SU-DHL-6 (cell line): ENCODE results near the gene SLC35E4.
A peak's percentile ranks its signal among the peaks of the same experiment; 100 is the strongest.

Experiments used
- H2AFZ ChIP-seq: fragments of 200-600 bp; sonication (generic); 2 replicates; pipeline ENCODE4 v1.6.1; 2014; ENCODE audit warnings: low read depth, mild to moderate bottlenecking, moderate library complexity, mixed read lengths, antibody characterized with exemption, low read length; ENCODE audit not compliant: severe bottlenecking
- H3F3A ChIP-seq: fragments of 200-600 bp; shearing (Covaris generic); 2 replicates; pipeline ENCODE4 v1.6.0; 2016; ENCODE audit warnings: antibody characterized with exemption, mild to moderate bottlenecking; ENCODE audit not compliant: insufficient read depth
- H3K27ac ChIP-seq: fragments of 200-600 bp; sonication (generic); 2 replicates; pipeline ENCODE4 v1.5.1; 2016; ENCODE audit warnings: low read depth, mild to moderate bottlenecking, low read length, moderate library complexity, mixed read lengths
- H3K27me3 ChIP-seq: fragments of 200-600 bp; sonication (generic), shearing (Covaris generic); 2 replicates; pipeline ENCODE4 v1.6.0; 2014; ENCODE audit warnings: mild to moderate bottlenecking, low read length
- H3K36me3 ChIP-seq: fragments of 200-600 bp; sonication (generic); 2 replicates; pipeline ENCODE4 v1.6.1; 2014; ENCODE audit warnings: mild to moderate bottlenecking, low read length, mixed read lengths
- H3K4me2 ChIP-seq: fragments of 300-600, 200-600 bp; shearing (Covaris generic), sonication (generic); 2 replicates; pipeline ENCODE4 v1.6.0; 2014; ENCODE audit warnings: low read length, low read depth, mild to moderate bottlenecking; ENCODE audit not compliant: poor library complexity, severe bottlenecking
- H3K4me3 ChIP-seq: fragments of 200-600 bp; sonication (generic); 2 replicates; pipeline ENCODE4 v1.5.1; 2014; ENCODE audit warnings: antibody characterized with exemption, low read length, mild to moderate bottlenecking, mixed read lengths; ENCODE audit not compliant: insufficient read depth, poor library complexity, severe bottlenecking
- H3K79me2 ChIP-seq: fragments of 200-600 bp; sonication (generic); 2 replicates; pipeline ENCODE4 v1.6.1; 2014; ENCODE audit warnings: mild to moderate bottlenecking, low read length, moderate library complexity; ENCODE audit not compliant: insufficient read depth
- H3K9ac ChIP-seq: fragments of 200-600 bp; sonication (generic); 2 replicates; pipeline ENCODE4 v1.7.0; 2014; ENCODE audit warnings: mild to moderate bottlenecking, low read length
- H3K9me2 ChIP-seq: fragments of 200-600 bp; sonication (generic); replicated peaks from 2 replicates; pipeline ENCODE4 v1.6.1; 2014; ENCODE audit warnings: low read length; ENCODE audit not compliant: insufficient read depth
- H3K9me3 ChIP-seq: fragments of 200-600 bp; sonication (generic); 2 replicates; pipeline ENCODE4 v1.6.1; 2014; ENCODE audit warnings: low read length, mixed read lengths; ENCODE audit not compliant: insufficient read depth
- H4K20me1 ChIP-seq: fragments of 200-600 bp; sonication (generic); 2 replicates; pipeline ENCODE4 v1.6.1; 2014; ENCODE audit warnings: low read depth, mild to moderate bottlenecking, antibody characterized with exemption, low read length, moderate library complexity, mixed read lengths
- EZH2phosphoT487 ChIP-seq: fragments of 200-600 bp; sonication (generic), shearing (Covaris generic); conservative IDR thresholded peaks from 2 replicates; pipeline ENCODE4 v1.6.1; 2018; ENCODE audit warnings: mild to moderate bottlenecking, antibody characterized with exemption, low read length, moderate library complexity, mixed read lengths
- TF ChIP-seq, protein P1 (sequence below): fragments of 200-600 bp; sonication (generic); IDR thresholded peaks from one replicate; pipeline ENCODE4 v1.5.1; 2017; ENCODE audit warnings: antibody characterized with exemption, mild to moderate bottlenecking, low read length, moderate library complexity; ENCODE audit not compliant: insufficient read depth, poor library complexity, severe bottlenecking

The SLC35E4 gene, protein sequence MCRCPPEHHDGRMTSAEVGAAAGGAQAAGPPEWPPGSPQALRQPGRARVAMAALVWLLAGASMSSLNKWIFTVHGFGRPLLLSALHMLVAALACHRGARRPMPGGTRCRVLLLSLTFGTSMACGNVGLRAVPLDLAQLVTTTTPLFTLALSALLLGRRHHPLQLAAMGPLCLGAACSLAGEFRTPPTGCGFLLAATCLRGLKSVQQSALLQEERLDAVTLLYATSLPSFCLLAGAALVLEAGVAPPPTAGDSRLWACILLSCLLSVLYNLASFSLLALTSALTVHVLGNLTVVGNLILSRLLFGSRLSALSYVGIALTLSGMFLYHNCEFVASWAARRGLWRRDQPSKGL

DNA sequence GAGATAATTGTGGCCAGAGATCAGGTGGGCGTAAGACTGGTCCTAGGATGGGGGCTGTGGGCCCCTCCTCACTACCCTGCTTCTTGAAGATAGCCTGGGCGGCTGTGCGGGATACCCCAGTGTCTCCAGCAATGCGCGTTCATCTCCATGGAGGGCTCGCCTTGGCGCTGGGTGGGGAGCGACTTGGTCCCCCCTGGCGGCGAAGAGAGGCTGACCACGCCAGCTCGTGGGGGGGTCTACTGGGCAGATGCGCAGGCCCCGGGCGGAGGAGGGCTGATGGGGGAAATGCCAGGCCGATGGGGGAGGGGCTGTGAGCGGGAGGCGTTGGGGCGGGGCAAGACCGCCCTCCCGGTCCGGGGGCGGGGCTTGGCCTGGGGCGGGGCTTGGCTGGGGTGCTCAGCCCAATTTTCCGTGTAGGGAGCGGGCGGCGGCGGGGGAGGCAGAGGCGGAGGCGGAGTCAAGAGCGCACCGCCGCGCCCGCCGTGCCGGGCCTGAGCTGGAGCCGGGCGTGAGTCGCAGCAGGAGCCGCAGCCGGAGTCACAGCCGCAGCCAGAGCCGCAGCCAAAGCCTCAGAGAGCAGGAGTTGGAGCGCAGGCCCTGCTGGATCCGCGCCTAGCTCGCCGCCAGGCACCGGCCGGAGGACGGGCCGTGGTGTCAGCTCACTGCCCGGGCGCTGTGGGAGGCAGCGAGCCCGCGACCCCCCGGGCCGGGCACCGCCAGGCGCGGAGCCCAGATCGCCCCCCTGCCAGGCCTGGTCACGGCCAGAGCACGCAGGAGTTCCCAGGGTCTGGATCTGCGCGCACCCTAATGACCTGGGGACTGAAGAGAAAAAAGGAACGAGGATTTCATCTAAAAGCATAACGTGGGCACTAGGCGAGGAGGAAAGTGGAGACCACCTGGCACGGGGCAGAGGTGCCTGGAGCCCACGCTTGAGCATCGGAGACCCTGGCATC is at the start of gene SLC35E4:
TSS of gene SLC35E4 (plus strand) at position 509 of the 953 bp plus-strand sequence. CDS start 670 bp downstream, outside the sequence.
- Histone ChIP-seq H3K9me3 (no peaks in the 10 kb centered on the region), H3K27ac (peak within 1 kb of the TSS; percentile 36), H3K9ac (peak within 1 kb of the TSS; percentile 61), H3K9me2 (no peaks in the 10 kb centered on the region), H3K4me2 (peak within 1 kb of the TSS; percentile 74), H3K36me3 (no peaks in the 10 kb centered on the region), H3K27me3 (no peaks in the 10 kb centered on the region), H2AFZ (peak within 1 kb of the TSS; percentile 100), H3K79me2 (no peaks in the 10 kb centered on the region), H4K20me1 (no peaks in the 10 kb centered on the region), H3F3A (no peaks in the 10 kb centered on the region), H3K4me3 (peak within 1 kb of the TSS; percentile 50)
- TF ChIP-seq, protein P1, sequence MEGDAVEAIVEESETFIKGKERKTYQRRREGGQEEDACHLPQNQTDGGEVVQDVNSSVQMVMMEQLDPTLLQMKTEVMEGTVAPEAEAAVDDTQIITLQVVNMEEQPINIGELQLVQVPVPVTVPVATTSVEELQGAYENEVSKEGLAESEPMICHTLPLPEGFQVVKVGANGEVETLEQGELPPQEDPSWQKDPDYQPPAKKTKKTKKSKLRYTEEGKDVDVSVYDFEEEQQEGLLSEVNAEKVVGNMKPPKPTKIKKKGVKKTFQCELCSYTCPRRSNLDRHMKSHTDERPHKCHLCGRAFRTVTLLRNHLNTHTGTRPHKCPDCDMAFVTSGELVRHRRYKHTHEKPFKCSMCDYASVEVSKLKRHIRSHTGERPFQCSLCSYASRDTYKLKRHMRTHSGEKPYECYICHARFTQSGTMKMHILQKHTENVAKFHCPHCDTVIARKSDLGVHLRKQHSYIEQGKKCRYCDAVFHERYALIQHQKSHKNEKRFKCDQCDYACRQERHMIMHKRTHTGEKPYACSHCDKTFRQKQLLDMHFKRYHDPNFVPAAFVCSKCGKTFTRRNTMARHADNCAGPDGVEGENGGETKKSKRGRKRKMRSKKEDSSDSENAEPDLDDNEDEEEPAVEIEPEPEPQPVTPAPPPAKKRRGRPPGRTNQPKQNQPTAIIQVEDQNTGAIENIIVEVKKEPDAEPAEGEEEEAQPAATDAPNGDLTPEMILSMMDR = no peak
- no peak for TF ChIP-seq EZH2phosphoT487

DNA sequence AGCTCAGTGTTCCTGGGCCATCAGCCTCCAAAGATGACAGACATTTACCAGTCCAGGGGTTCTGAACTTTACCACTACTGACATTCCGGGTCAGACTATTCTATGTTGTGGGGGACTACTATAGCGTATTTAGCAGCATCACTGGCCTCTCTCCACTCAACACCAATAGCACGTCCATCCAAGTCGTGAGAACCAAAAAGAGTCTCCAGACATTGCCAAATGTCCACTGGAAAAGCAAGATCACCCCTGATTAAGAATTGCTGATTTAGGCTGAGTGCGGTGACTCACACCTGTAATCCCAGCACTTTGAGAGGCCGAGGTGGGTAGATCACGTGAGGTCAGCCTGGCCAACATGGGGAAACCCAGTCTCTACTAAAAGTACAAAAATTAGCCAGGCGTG is 49.2 kb upstream of the SLC35E4 start:
- Histone ChIP-seq H3K9ac (no peak overlapping the region), H3F3A (no peaks in the 10 kb centered on the region), H3K36me3 (no peaks in the 10 kb centered on the region), H3K27ac (no peak overlapping the region), H3K9me3 (no peaks in the 10 kb centered on the region), H3K27me3 (no peaks in the 10 kb centered on the region), H3K4me2 (no peak overlapping the region), H2AFZ (no peak overlapping the region), H3K4me3 (no peak overlapping the region), H4K20me1 (no peaks in the 10 kb centered on the region; the same call in 1 of the 2 replicates), H3K9me2 (no peaks in the 10 kb centered on the region), H3K79me2 (peaks cover 25% of the 10 kb centered on the region)
- TF ChIP-seq, protein P1 = no peak
- no peak for TF ChIP-seq EZH2phosphoT487

DNA sequence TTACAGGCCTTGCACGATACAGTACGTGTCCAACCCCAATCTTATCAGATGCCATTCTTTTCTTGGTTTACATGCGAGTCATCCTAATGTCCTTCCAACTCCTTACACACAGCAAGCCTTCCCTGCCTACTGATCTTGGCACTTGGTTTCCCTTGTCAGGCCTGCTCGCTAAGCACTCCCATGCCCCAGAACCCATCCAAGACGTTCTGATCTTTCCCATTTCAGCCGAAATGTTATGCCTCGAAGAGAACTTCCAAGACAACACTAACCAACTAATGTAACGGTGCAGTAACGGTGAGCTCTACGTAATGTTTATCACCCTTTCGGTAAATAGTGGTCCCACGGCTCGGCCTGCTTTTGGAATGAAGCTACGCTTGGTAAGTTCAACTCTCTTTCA is 44.4 kb upstream of the SLC35E4 start:
- H3F3A ChIP-seq = no peaks in the 10 kb centered on the region
- H3K9ac ChIP-seq = peak overlapping the region; percentile 78
- no peaks in the 10 kb centered on the region for H3K36me3 ChIP-seq
- peaks cover 28% of the 10 kb centered on the region for H3K79me2 ChIP-seq
- no peaks in the 10 kb centered on the region; the same call in 1 of the 2 replicates for H4K20me1 ChIP-seq
- TF ChIP-seq, protein P1 = no peak
- TF ChIP-seq EZH2phosphoT487 = no peak
- no peaks in the 10 kb centered on the region for H3K9me2 ChIP-seq
- H3K4me2 ChIP-seq = peak overlapping the region; percentile 62
- H3K27ac ChIP-seq = no peak overlapping the region
- peak overlapping the region; percentile 94 for H3K4me3 ChIP-seq
- no peaks in the 10 kb centered on the region for H3K9me3 ChIP-seq
- no peaks in the 10 kb centered on the region for H3K27me3 ChIP-seq
- H2AFZ ChIP-seq = peak overlapping the region; percentile 15
